ENCODE data around the gene SMS. TPM values are rescaled to one million over a fixed set of nuclear protein-coding genes. Genes with fewer than 3 reads are reported as not detected.

The SMS gene
- total and polyA plus RNA-seq, 10 of the 15 experiments (the other 5 are each of a cell fraction or from before 2014, with no cell fraction given) = 55.8 to 156 (median 114) TPM

GRCh38 chrX:21990832-21991231 lies 50.3 kb downstream of the SMS start (continued):
- TF ChIP-seq, protein P1, sequence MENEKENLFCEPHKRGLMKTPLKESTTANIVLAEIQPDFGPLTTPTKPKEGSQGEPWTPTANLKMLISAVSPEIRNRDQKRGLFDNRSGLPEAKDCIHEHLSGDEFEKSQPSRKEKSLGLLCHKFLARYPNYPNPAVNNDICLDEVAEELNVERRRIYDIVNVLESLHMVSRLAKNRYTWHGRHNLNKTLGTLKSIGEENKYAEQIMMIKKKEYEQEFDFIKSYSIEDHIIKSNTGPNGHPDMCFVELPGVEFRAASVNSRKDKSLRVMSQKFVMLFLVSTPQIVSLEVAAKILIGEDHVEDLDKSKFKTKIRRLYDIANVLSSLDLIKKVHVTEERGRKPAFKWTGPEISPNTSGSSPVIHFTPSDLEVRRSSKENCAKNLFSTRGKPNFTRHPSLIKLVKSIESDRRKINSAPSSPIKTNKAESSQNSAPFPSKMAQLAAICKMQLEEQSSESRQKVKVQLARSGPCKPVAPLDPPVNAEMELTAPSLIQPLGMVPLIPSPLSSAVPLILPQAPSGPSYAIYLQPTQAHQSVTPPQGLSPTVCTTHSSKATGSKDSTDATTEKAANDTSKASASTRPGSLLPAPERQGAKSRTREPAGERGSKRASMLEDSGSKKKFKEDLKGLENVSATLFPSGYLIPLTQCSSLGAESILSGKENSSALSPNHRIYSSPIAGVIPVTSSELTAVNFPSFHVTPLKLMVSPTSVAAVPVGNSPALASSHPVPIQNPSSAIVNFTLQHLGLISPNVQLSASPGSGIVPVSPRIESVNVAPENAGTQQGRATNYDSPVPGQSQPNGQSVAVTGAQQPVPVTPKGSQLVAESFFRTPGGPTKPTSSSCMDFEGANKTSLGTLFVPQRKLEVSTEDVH (IDR thresholded peaks at IDR 0.05; ENCODE audit: low read depth, partially characterized antibody) = no peak
- TF ChIP-seq GATAD2B (conservative IDR thresholded peaks at IDR 0.05; ENCODE audit: low read depth) = no peak
- no peak for TF ChIP-seq SMARCA5 (IDR thresholded peaks at IDR 0.05)
- TF ChIP-seq BHLHE40 (IDR thresholded peaks at IDR 0.05; ENCODE audit: borderline replicate concordance in 1 of 2, low read depth in 2 of 2, low read length in 1 of 2) = peak in 1 of 2 experiments; percentile 77; a peak in 2 of 4 replicates
- no peak for TF ChIP-seq SMAD1 (IDR thresholded peaks at IDR 0.05; ENCODE audit: low read depth, partially characterized antibody)
- TF ChIP-seq CHD4 (IDR thresholded peaks at IDR 0.05) = no peak
- TF ChIP-seq DPF2 (IDR thresholded peaks at IDR 0.05) = 0 out of 2 replicates have a peak, but pooled peaks have one; percentile 29

GRCh38 chrX:21991504-21991903 lies 51.0 kb downstream of the SMS start:
- Histone ChIP-seq H3K36me3 (ENCODE audit: control insufficient read depth in 2 of 2, insufficient read depth in 2 of 2, low read length in 1 of 2) (peaks cover 3 to 4% of the 10 kb centered on the region in 2 experiments; a peak in 3 of 4 replicates), H3K4me2 (ENCODE audit: control insufficient read depth, insufficient read depth) (no peak overlapping the region), H3K79me2 (ENCODE audit: control insufficient read depth, insufficient read depth, low read length) (no peaks in the 10 kb centered on the region), H3K4me1 (ENCODE audit: control insufficient read depth, insufficient read depth, low read length) (peaks cover 16% of the 10 kb centered on the region), H2AFZ (ENCODE audit: control insufficient read depth, low read depth, low read length) (no peak overlapping the region), H3K27ac (ENCODE audit: control insufficient read depth, insufficient read depth) (0 out of 2 replicates have a peak overlapping the region, but pooled peaks have one; percentile 13), H4K20me1 (ENCODE audit: control insufficient read depth, insufficient read depth) (no peaks in the 10 kb centered on the region), H3K9ac (ENCODE audit: control insufficient read depth, insufficient read depth, low read length) (no peak overlapping the region), H3K27me3 (replicated peaks in 1 of 2; ENCODE audit: control insufficient read depth in 2 of 2, insufficient read depth in 2 of 2, low read length in 1 of 2) (no peaks in the 10 kb centered on the region), H3K4me3 (no peak overlapping the region), H3K9me3 (replicated peaks; ENCODE audit: control insufficient read depth, insufficient read depth, low read length) (no peaks in the 10 kb centered on the region)
- in situ Hi-C loops (cut with MboI) = no loop called here
- BruUV-seq (replicated peaks) = no TSS peak
- WGBS (ENCODE audit: insufficient coverage, insufficient replicate concordance, low lambda C conversion rate, missing lambda C conversion rate) = 46% methylated on average over 3 of the region's 3 CpGs
- RAD21 ChIA-PET (ENCODE audit: unreplicated experiment) = interaction anchor here (1.1 to 8.8 kb wide), 5 partner anchors 45 to 145 kb away, joined by 3 to 82 read pairs (median 7); no protein-coding TSS in a partner anchor
- no peak for FAIRE-seq
- CTCF ChIA-PET = interaction anchor here (0.6 to 2.3 kb wide), 7 partner anchors 23 to 145 kb away, joined by 3 to 11 read pairs (median 5); no protein-coding TSS in a partner anchor
- POLR2A ChIA-PET = interaction anchor here (1.1 to 4.3 kb wide), 4 partner anchors 54 to 72 kb away, joined by 3 to 23 read pairs (median 6); no protein-coding TSS in a partner anchor
- SMC1A ChIA-PET (ENCODE audit: uncharacterized antibody, unreplicated experiment) = interaction anchor here (0.6 to 12.2 kb wide), 15 partner anchors 13 to 757 kb away, joined by 3 to 168 read pairs (median 4); no protein-coding TSS in a partner anchor
- intact Hi-C loops (cut with micrococcal nuclease; ENCODE audit: unreplicated experiment) = no loop called here
- DNase-seq (ENCODE audit: low read depth, low spot score) = no peak
- no peak for ATAC-seq
- no peak for TF ChIP-seq JUNB (IDR thresholded peaks at IDR 0.05)
- TF ChIP-seq TAF1 (IDR thresholded peaks at IDR 0.05; ENCODE audit: borderline replicate concordance, low read depth, low read length) = no peak
- TF ChIP-seq RBBP5 (conservative IDR thresholded peaks at IDR 0.05) = no peak
- TF ChIP-seq, protein P2, sequence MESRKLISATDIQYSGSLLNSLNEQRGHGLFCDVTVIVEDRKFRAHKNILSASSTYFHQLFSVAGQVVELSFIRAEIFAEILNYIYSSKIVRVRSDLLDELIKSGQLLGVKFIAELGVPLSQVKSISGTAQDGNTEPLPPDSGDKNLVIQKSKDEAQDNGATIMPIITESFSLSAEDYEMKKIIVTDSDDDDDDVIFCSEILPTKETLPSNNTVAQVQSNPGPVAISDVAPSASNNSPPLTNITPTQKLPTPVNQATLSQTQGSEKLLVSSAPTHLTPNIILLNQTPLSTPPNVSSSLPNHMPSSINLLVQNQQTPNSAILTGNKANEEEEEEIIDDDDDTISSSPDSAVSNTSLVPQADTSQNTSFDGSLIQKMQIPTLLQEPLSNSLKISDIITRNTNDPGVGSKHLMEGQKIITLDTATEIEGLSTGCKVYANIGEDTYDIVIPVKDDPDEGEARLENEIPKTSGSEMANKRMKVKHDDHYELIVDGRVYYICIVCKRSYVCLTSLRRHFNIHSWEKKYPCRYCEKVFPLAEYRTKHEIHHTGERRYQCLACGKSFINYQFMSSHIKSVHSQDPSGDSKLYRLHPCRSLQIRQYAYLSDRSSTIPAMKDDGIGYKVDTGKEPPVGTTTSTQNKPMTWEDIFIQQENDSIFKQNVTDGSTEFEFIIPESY (IDR thresholded peaks at IDR 0.05) = no peak
- TF ChIP-seq, protein P3, sequence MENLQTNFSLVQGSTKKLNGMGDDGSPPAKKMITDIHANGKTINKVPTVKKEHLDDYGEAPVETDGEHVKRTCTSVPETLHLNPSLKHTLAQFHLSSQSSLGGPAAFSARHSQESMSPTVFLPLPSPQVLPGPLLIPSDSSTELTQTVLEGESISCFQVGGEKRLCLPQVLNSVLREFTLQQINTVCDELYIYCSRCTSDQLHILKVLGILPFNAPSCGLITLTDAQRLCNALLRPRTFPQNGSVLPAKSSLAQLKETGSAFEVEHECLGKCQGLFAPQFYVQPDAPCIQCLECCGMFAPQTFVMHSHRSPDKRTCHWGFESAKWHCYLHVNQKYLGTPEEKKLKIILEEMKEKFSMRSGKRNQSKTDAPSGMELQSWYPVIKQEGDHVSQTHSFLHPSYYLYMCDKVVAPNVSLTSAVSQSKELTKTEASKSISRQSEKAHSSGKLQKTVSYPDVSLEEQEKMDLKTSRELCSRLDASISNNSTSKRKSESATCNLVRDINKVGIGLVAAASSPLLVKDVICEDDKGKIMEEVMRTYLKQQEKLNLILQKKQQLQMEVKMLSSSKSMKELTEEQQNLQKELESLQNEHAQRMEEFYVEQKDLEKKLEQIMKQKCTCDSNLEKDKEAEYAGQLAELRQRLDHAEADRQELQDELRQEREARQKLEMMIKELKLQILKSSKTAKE (IDR thresholded peaks at IDR 0.05; ENCODE audit: low read depth, poor library complexity, severe bottlenecking) = no peak
- TF ChIP-seq IKZF1 (conservative IDR thresholded peaks at IDR 0.05) = no peak
